ENCODE results near the gene CNNM1. TPM values are rescaled to one million over a fixed set of nuclear protein-coding genes. Genes with fewer than 3 reads are reported as not detected.

The CNNM1 gene
- total and polyA plus RNA-seq, 9 of the 15 experiments (the other 6 are each of a cell fraction or from before 2014, with no cell fraction given): not detected

GRCh38 chr10:99430451-99431189 lies 101.5 kb downstream of the CNNM1 start, which contains the start of gene GOT1 (continued):
- peak in 1 of 2 experiments; percentile 58; a peak in 1 of 4 replicates for TF ChIP-seq TEAD1 (CRISPR knock-in tag; IDR thresholded peaks at IDR 0.05)
- no peak for TF ChIP-seq BRD9 (IDR thresholded peaks at IDR 0.05; ENCODE audit: low read depth, partially characterized antibody)
- peak; percentile 95 for TF ChIP-seq ASH1L (IDR thresholded peaks at IDR 0.05; ENCODE audit: borderline replicate concordance, low read depth, partially characterized antibody)
- TF ChIP-seq SIN3B (IDR thresholded peaks at IDR 0.05; ENCODE audit: low read depth): peak; percentile 63; the same call in 1 of the 2 replicates
- peak; percentile 81 for TF ChIP-seq MYC (IDR thresholded peaks at IDR 0.05; ENCODE audit: low read depth, low read length)
- TF ChIP-seq MYC (CRISPR knock-in tag; IDR thresholded peaks at IDR 0.05; ENCODE audit: borderline replicate concordance, low read depth): no peak
- TF ChIP-seq ZNF551 (CRISPR knock-in tag; IDR thresholded peaks at IDR 0.05): no peak
- TF ChIP-seq NEUROD1 (IDR thresholded peaks at IDR 0.05; ENCODE audit: borderline replicate concordance, low read depth, low read length, partially characterized antibody): peak; percentile 88
- peak; percentile 99 for TF ChIP-seq CEBPB (tag; IDR thresholded peaks at IDR 0.05)
- TF ChIP-seq MGA (IDR thresholded peaks at IDR 0.05): peak; percentile 74
- TF ChIP-seq ZNF395 (CRISPR knock-in tag; IDR thresholded peaks at IDR 0.05): 0 out of 2 replicates have a peak, but pooled peaks have one; percentile 47
- peak; percentile 96 for TF ChIP-seq FOS (IDR thresholded peaks at IDR 0.05; ENCODE audit: extremely low read depth, insufficient read length)
- peak; percentile 53 for TF ChIP-seq CXXC5 (CRISPR knock-in tag; IDR thresholded peaks at IDR 0.05)
- peak in 1 of 2 experiments; percentile 35; a peak in 1 of 4 replicates for TF ChIP-seq SRF (CRISPR knock-in tag; IDR thresholded peaks at IDR 0.05)
- peak; percentile 91 for TF ChIP-seq POLR2A (conservative IDR thresholded peaks at IDR 0.05)
